GM06990 (cell line): ENCODE measurements around the gene ATXN7L1.

Experiments used
- DNase-seq: peaks from one replicate; pipeline ENCODE4 v3.0.0-alpha.2; 2011; ENCODE audit not compliant: insufficient read length; ENCODE audit errors: extremely low read depth
- H3K27me3 ChIP-seq: replicated peaks from 2 replicates; pipeline ENCODE4 v1.6.0; 2011; ENCODE audit warnings: low read length; ENCODE audit not compliant: control insufficient read depth, insufficient read depth
- H3K36me3 ChIP-seq: 2 replicates; pipeline ENCODE4 v1.5.1; 2011; ENCODE audit warnings: low read length; ENCODE audit not compliant: control insufficient read depth, insufficient read depth
- H3K4me3 ChIP-seq: replicated peaks from 2 replicates; pipeline ENCODE4 v1.5.1; 2011; ENCODE audit warnings: low read depth, mild to moderate bottlenecking, control low read depth, low read length
- CTCF ChIP-seq: IDR thresholded peaks from 2 replicates; pipeline ENCODE4 v1.5.1; 2011; ENCODE audit warnings: low read length, control low read depth, mild to moderate bottlenecking, inconsistent platforms; ENCODE audit not compliant: insufficient read depth, poor library complexity, severe bottlenecking

Gene ATXN7L1

GRCh38 chr7:105902325-105902911 lies 26.0 kb upstream of the ATXN7L1 start:
- TF ChIP-seq CTCF: no peak
- H3K4me3 ChIP-seq: no peak overlapping the region
- H3K27me3 ChIP-seq: no peaks in the 10 kb centered on the region
- no peak for DNase-seq
- H3K36me3 ChIP-seq: no peaks in the 10 kb centered on the region

- Histone ChIP-seq H3K4me3 (no peak overlapping the region), H3K36me3 (no peaks in the 10 kb centered on the region), H3K27me3 (no peaks in the 10 kb centered on the region; the same call in none of the 2 replicates)
- TF ChIP-seq CTCF: no peak
- no peak for DNase-seq
Observed at GRCh38 chr7:105897999-105898398, 21.6 kb upstream of the ATXN7L1 start.

GRCh38 chr7:105896407-105896911 lies 20.1 kb upstream of the ATXN7L1 start:
- DNase-seq: no peak
- no peak overlapping the region for H3K4me3 ChIP-seq
- TF ChIP-seq CTCF: no peak
- no peaks in the 10 kb centered on the region; the same call in none of the 2 replicates for H3K27me3 ChIP-seq
- H3K36me3 ChIP-seq: no peaks in the 10 kb centered on the region

- no peak for TF ChIP-seq CTCF
- peaks cover 1% of the 10 kb centered on the region for H3K27me3 ChIP-seq
- H3K36me3 ChIP-seq: no peaks in the 10 kb centered on the region
- H3K4me3 ChIP-seq: no peak overlapping the region
- DNase-seq: no peak
Observed at GRCh38 chr7:105894131-105894530, 17.7 kb upstream of the ATXN7L1 start.

GRCh38 chr7:105892387-105892786 lies 16.0 kb upstream of the ATXN7L1 start:
- H3K36me3 ChIP-seq: no peaks in the 10 kb centered on the region
- H3K4me3 ChIP-seq: no peak overlapping the region
- DNase-seq: no peak
- TF ChIP-seq CTCF: no peak
- peaks cover 1% of the 10 kb centered on the region for H3K27me3 ChIP-seq
